ENCODE results near the gene GOLM1.

- TF ChIP-seq ZNF70 (CRISPR knock-in tag; IDR thresholded peaks at IDR 0.05) (no peak), SNAI2 (CRISPR knock-in tag; IDR thresholded peaks at IDR 0.05) (no peak), GLIS3 (CRISPR knock-in tag; IDR thresholded peaks at IDR 0.05) (no peak), PATZ1 (CRISPR knock-in tag; IDR thresholded peaks at IDR 0.05; ENCODE audit: borderline replicate concordance) (no peak), RARB (CRISPR knock-in tag; IDR thresholded peaks at IDR 0.05) (no peak), ISL1 (CRISPR knock-in tag; IDR thresholded peaks at IDR 0.05) (no peak), ZFP30 (CRISPR knock-in tag; IDR thresholded peaks at IDR 0.05) (no peak), ZFP3 (CRISPR knock-in tag; IDR thresholded peaks at IDR 0.05) (no peak)
These were observed 118.0 kb downstream of the GOLM1 start for GRCh38 chr9:85981369-85981768.

Measured in SK-N-SH treated with all-trans-retinoic acid at 6 μM for 48 hours (cell line).